B cell (primary cell): ENCODE results near the gene ANGPT4. TPM values are rescaled to one million over a fixed set of nuclear protein-coding genes. Genes with fewer than 3 reads are reported as not detected.

Experiments
- ATAC-seq: fragments of 200-7000 bp; cut with Tn5 transposase; one replicate; pipeline ENCODE4 v1.10.0; 2021; ENCODE audit warnings: low read depth, mild to moderate bottlenecking, moderate number of reproducible peaks, moderate library complexity
- CTCF ChIA-PET: fragments of 350-600 bp; sonication (Branson Sonifier 250); formaldehyde crosslinking; loops from one replicate; lab custom pipeline; 2021; ENCODE audit warnings: antibody characterized with exemption, inconsistent platforms; lab: Charles Lee
- POLR2A ChIA-PET: fragments of 350-600 bp; sonication (Branson Sonifier 250); formaldehyde crosslinking; loops from one replicate; lab custom pipeline; 2021; ENCODE audit warnings: antibody characterized with exemption; lab: Charles Lee
- DNase-seq: peaks from one replicate; pipeline ENCODE4 v3.0.0; 2013
- H2AFZ ChIP-seq: 2 replicates; pipeline ENCODE4 v1.6.1; 2012; ENCODE audit warnings: mild to moderate bottlenecking, low read depth, low read length; ENCODE audit not compliant: insufficient read depth, poor library complexity, severe bottlenecking
- H3K27ac ChIP-seq, 2 donors: 1 replicate in 1 of 2; 2 replicates in 1 of 2; pipeline ENCODE4 v1.5.1; 2012 to 2013; ENCODE audit warnings: low read length in 2 of 2, mild to moderate bottlenecking in 2 of 2, moderate library complexity in 1 of 2
- H3K27me3 ChIP-seq, 4 experiments: fragments of 200-600 bp in 1 of 4; sonication (generic) in 1 of 4; replicated peaks in 1 of 4; 1 replicate in 2 of 4; 2 replicates in 2 of 4; pipeline versions ENCODE4 v1.6.1 to v1.7.0; 2013 to 2016; ENCODE audit warnings: low read length in 3 of 4, mild to moderate bottlenecking in 2 of 4, mixed read lengths in 1 of 4, moderate library complexity in 1 of 4; ENCODE audit not compliant: insufficient read depth in 4 of 4, control insufficient read depth in 3 of 4; ENCODE audit errors: control extremely low read depth in 1 of 4
- H3K36me3 ChIP-seq, 2 experiments: replicated peaks in 1 of 2; 1 replicate in 1 of 2; 2 replicates in 1 of 2; pipeline versions ENCODE4 v1.6.1 to v1.7.1; 2013; ENCODE audit warnings: low read length in 1 of 2; ENCODE audit not compliant: insufficient read depth in 2 of 2, control insufficient read depth in 1 of 2; ENCODE audit errors: control extremely low read depth in 1 of 2, extremely low read depth in 1 of 2
- H3K4me1 ChIP-seq, 2 donors: fragments of 200-600 bp in 1 of 2; sonication (generic) in 1 of 2; 1 replicate in 1 of 2; 2 replicates in 1 of 2; pipeline versions ENCODE4 v1.5.1 to v1.6.1; 2013 to 2017; ENCODE audit warnings: low read length in 2 of 2; ENCODE audit not compliant: control insufficient read depth in 2 of 2, insufficient read depth in 2 of 2
- H3K4me2 ChIP-seq: replicated peaks from 2 replicates; pipeline ENCODE3; 2012; ENCODE audit warnings: mild to moderate bottlenecking, low read depth, low read length; ENCODE audit not compliant: poor library complexity, severe bottlenecking
- H3K4me3 ChIP-seq, 5 experiments: fragments of 200-600 bp in 1 of 5; sonication (generic) in 1 of 5; 1 replicate in 3 of 5; 2 replicates in 2 of 5; pipeline versions ENCODE4 v1.5.1 to v1.7.0; 2011 to 2016; ENCODE audit warnings: low read length in 4 of 5, mild to moderate bottlenecking in 4 of 5, low read depth in 2 of 5, control low read depth in 1 of 5, moderate library complexity in 1 of 5; ENCODE audit not compliant: insufficient read depth in 1 of 5; ENCODE audit errors: control extremely low read depth in 1 of 5, extremely low read depth in 1 of 5
- H3K79me2 ChIP-seq: fragments of 200-600 bp; sonication (generic); one replicate; pipeline ENCODE4 v1.6.0; 2016; ENCODE audit warnings: low read length; ENCODE audit not compliant: control insufficient read depth, insufficient read depth
- H3K9ac ChIP-seq: fragments of 200-600 bp; sonication (generic); 2 replicates; pipeline ENCODE4 v1.6.1; 2017; ENCODE audit warnings: mild to moderate bottlenecking, low read length, moderate library complexity
- H3K9me3 ChIP-seq, 3 donors: one replicate each; pipeline versions ENCODE4 v1.6.1 to v1.7.1; 2013; ENCODE audit warnings: low read length in 2 of 3; ENCODE audit not compliant: control insufficient read depth in 2 of 3, insufficient read depth in 1 of 3; ENCODE audit errors: control extremely low read depth in 1 of 3
- H4K20me1 ChIP-seq: 2 replicates; pipeline ENCODE4 v1.6.0; 2012; ENCODE audit warnings: mild to moderate bottlenecking, low read length; ENCODE audit not compliant: insufficient read depth, control insufficient read depth, poor library complexity, severe bottlenecking
- H3K27ac Mint-ChIP-seq: one replicate; pipeline ENCODE4 v1.8.0; 2021; ENCODE audit warnings: mixed read lengths
- H3K27me3 Mint-ChIP-seq: one replicate; pipeline ENCODE4 v1.8.0; 2021; ENCODE audit warnings: mixed read lengths
- H3K4me1 Mint-ChIP-seq: one replicate; pipeline ENCODE4 v1.8.0; 2021; ENCODE audit warnings: mixed read lengths
- H3K4me3 Mint-ChIP-seq: one replicate; pipeline ENCODE4 v1.8.0; 2021; ENCODE audit warnings: mixed read lengths
- H3K9me3 Mint-ChIP-seq: one replicate; pipeline ENCODE4 v1.8.0; 2022; ENCODE audit warnings: mixed read lengths; ENCODE audit not compliant: insufficient read depth
- CTCF ChIP-seq: fragments of 200-600 bp; IDR thresholded peaks from one replicate; pipeline ENCODE4 v1.8.0; 2022; ENCODE audit warnings: antibody characterized with exemption, mild to moderate bottlenecking
- EZH2 ChIP-seq: IDR thresholded peaks from 2 replicates; pipeline ENCODE4 v1.6.1; 2012; ENCODE audit warnings: borderline replicate concordance, low read depth, mild to moderate bottlenecking, moderate library complexity, low read length; ENCODE audit not compliant: insufficient read depth, poor library complexity, severe bottlenecking
- WGBS: methylation state at CpG from one replicate; pipeline ENCODE4 v1.1.5; 2013; ENCODE audit warnings: missing lambda C conversion rate; ENCODE audit not compliant: insufficient coverage; 5-methylcytosine and 5-hydroxymethylcytosine counted together
- intact Hi-C: fragments of 100-400 bp; cut with micrococcal nuclease; formaldehyde crosslinking; loops from one replicate; pipeline ENCODE4 v1.10.0; 2022
- polyA plus RNA-seq: library from polyadenylated mRNA; depleted of rRNA; stranded (reverse); fragments of >200 nt; gene quantifications from 2 replicates; pipeline ENCODE4 v1.2.3, GENCODE V29; 2012
- total RNA-seq, 2 donors: library from RNA; stranded (reverse); fragments of 120-200 nt in 1 of 2; gene quantifications; 1 replicate in 1 of 2; 2 replicates in 1 of 2; pipeline versions ENCODE4 v1.2.3 to v1.2.4, GENCODE V29; 2013 to 2022

Gene ANGPT4
- total and polyA plus RNA-seq, 2 donors (not counting 1 experiment from before 2014, with no cell fraction given), result not detected

GRCh38 chr20:824916-825315, 91.2 kb downstream of the ANGPT4 start:
- Histone ChIP-seq H3K27me3 (peaks cover 0 to 13% (median 0%) of the 10 kb centered on the region in 4 experiments), H3K4me3 (no peak overlapping the region), H2AFZ (no peak overlapping the region), H3K4me1 (no peaks in the 10 kb centered on the region), H4K20me1 (no peaks in the 10 kb centered on the region), H3K27ac (no peak overlapping the region), H3K9me3 (no peaks in the 10 kb centered on the region), H3K4me2 (no peak overlapping the region), H3K79me2 (no peaks in the 10 kb centered on the region), H3K9ac (no peak overlapping the region), H3K36me3 (no peaks in the 10 kb centered on the region)
- Mint-ChIP-seq H3K27ac (no peak overlapping the region), H3K4me3 (no peak overlapping the region), H3K27me3 (peaks cover 11% of the 10 kb centered on the region), H3K9me3 (no peaks in the 10 kb centered on the region), H3K4me1 (peaks cover 2% of the 10 kb centered on the region)
- ATAC-seq (no peak), DNase-seq (no peak)
- intact Hi-C loops, result no loop called here
- 42% methylated on average over 4 of the region's 4 CpGs for WGBS
- TF ChIP-seq CTCF, result no peak
- no peak for TF ChIP-seq EZH2
- ChIA-PET POLR2A (no interaction called here), CTCF (interaction anchor here (1.1 kb wide), 2 partner anchors 8 to 131 kb away, joined by 3 to 4 read pairs; partner anchors contain the start of gene FAM110A)

- no peak overlapping the region for H3K27ac Mint-ChIP-seq
- H3K4me1 Mint-ChIP-seq, result peaks cover 2% of the 10 kb centered on the region
- no peaks in the 10 kb centered on the region for H4K20me1 ChIP-seq
- H3K79me2 ChIP-seq, result no peaks in the 10 kb centered on the region
- TF ChIP-seq CTCF, result no peak
- TF ChIP-seq EZH2, result no peak
- H3K27me3 ChIP-seq, result peaks cover 0 to 13% (median 0%) of the 10 kb centered on the region in 4 experiments
- H3K4me2 ChIP-seq, result no peak overlapping the region
- H3K27ac ChIP-seq, result no peak overlapping the region
- POLR2A ChIA-PET, result no interaction called here
- no peaks in the 10 kb centered on the region for H3K9me3 Mint-ChIP-seq
- no peak for ATAC-seq
- H3K9me3 ChIP-seq, result no peaks in the 10 kb centered on the region
- no peaks in the 10 kb centered on the region for H3K4me1 ChIP-seq
- no peak overlapping the region for H3K4me3 ChIP-seq
- no peak for DNase-seq
- CTCF ChIA-PET, result interaction anchor here (1.1 kb wide), 2 partner anchors 9 to 132 kb away, joined by 3 to 4 read pairs; partner anchors contain the start of gene FAM110A
- peaks cover 11% of the 10 kb centered on the region for H3K27me3 Mint-ChIP-seq
- no peak overlapping the region for H2AFZ ChIP-seq
- no peaks in the 10 kb centered on the region for H3K36me3 ChIP-seq
- no peak overlapping the region for H3K4me3 Mint-ChIP-seq
- no peak overlapping the region for H3K9ac ChIP-seq
- 100% methylated on average over 1 of the region's 4 CpGs for whole genome bisulfite sequencing
- intact Hi-C loops, result no loop called here
Observed at GRCh38 chr20:824490-824889, 91.6 kb downstream of the ANGPT4 start.
